Nephron progenitor cell (in vitro differentiated cells): ENCODE data around the gene DMD.

Experiments
- DNase-seq: peaks from one replicate; pipeline ENCODE4 v3.0.0; 2021
- H3K27ac Mint-ChIP-seq: 2 replicates; pipeline ENCODE4 v1.8.0; 2021; ENCODE audit warnings: mild to moderate bottlenecking, moderate library complexity, mixed read lengths
- H3K27me3 Mint-ChIP-seq: 2 replicates; pipeline ENCODE4 v1.8.0; 2021; ENCODE audit warnings: mild to moderate bottlenecking, low read depth, mixed read lengths; ENCODE audit not compliant: poor library complexity
- H3K36me3 Mint-ChIP-seq: 2 replicates; pipeline ENCODE4 v1.8.0; 2021; ENCODE audit warnings: low read depth, mixed read lengths
- H3K4me1 Mint-ChIP-seq: 2 replicates; pipeline ENCODE4 v1.8.0; 2021; ENCODE audit warnings: mixed read lengths
- H3K4me3 Mint-ChIP-seq: 2 replicates; pipeline ENCODE4 v1.8.0; 2021; ENCODE audit warnings: mild to moderate bottlenecking, moderate library complexity, mixed read lengths
- H3K9me3 Mint-ChIP-seq: 2 replicates; pipeline ENCODE4 v1.8.0; 2021; ENCODE audit warnings: mild to moderate bottlenecking, moderate library complexity, mixed read lengths
- CTCF ChIP-seq: fragments of 200-600 bp; sonication (generic); IDR thresholded peaks from 2 replicates; pipeline ENCODE4 v1.5.0; 2021; ENCODE audit warnings: antibody characterized with exemption

Gene DMD

GRCh38 chrX:31356275-31357212 is 1854.8 kb downstream of the DMD start:
- no peak overlapping the region for H3K4me3 Mint-ChIP-seq
- no peak overlapping the region for H3K27ac Mint-ChIP-seq
- no peaks in the 10 kb centered on the region for H3K36me3 Mint-ChIP-seq
- TF ChIP-seq CTCF: no peak
- peaks cover 11% of the 10 kb centered on the region for H3K4me1 Mint-ChIP-seq
- H3K27me3 Mint-ChIP-seq: no peaks in the 10 kb centered on the region
- peaks cover 35% of the 10 kb centered on the region for H3K9me3 Mint-ChIP-seq
- DNase-seq: no peak

GRCh38 chrX:31355206-31355955 is 1856.0 kb downstream of the DMD start:
- H3K36me3 Mint-ChIP-seq: no peaks in the 10 kb centered on the region
- DNase-seq: no peak
- H3K9me3 Mint-ChIP-seq: peaks cover 32% of the 10 kb centered on the region
- TF ChIP-seq CTCF: no peak
- H3K4me3 Mint-ChIP-seq: no peak overlapping the region
- H3K27me3 Mint-ChIP-seq: no peaks in the 10 kb centered on the region
- H3K4me1 Mint-ChIP-seq: peaks cover 11% of the 10 kb centered on the region
- H3K27ac Mint-ChIP-seq: no peak overlapping the region

DNA sequence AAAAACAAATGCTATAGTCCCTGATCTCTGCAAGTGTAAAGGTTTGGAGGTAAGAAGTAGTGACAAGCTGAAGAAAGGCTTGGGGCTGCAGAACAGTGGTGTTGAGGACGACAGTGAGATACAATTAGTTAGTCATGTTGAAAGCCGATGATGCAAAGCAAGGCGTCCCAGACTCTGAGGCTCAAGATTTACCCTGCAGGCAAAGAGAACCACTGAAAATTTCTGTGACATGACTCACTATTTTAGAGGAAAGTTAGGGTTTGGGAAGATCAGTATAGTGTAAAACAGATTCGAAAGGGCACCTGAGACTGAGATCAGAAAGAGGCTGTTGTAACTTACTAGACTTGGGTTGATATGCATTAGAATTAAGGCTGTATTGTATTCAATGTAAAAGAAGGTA is 1858.3 kb downstream of the DMD start:
- Mint-ChIP-seq H3K9me3 (peaks cover 40% of the 10 kb centered on the region), H3K27ac (no peak overlapping the region), H3K4me1 (peaks cover 11% of the 10 kb centered on the region), H3K27me3 (no peaks in the 10 kb centered on the region), H3K4me3 (no peak overlapping the region), H3K36me3 (no peaks in the 10 kb centered on the region)
- DNase-seq: no peak
- no peak for TF ChIP-seq CTCF

DNA sequence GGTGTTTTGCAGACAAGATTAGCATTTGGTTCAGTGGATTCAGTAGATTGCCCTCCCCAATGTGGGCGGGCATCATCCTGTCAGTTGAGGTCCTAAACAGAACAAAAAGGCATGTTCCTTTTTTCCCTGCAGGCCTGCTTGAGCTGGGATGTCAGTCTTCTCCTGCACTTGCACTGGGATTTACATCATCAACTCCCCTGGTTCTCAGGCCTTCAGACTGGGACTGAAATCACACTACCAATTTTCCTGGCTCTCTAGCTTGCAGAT is 1860.6 kb downstream of the DMD start:
- no peaks in the 10 kb centered on the region for H3K27me3 Mint-ChIP-seq
- no peak for DNase-seq
- H3K4me3 Mint-ChIP-seq: no peak overlapping the region
- H3K9me3 Mint-ChIP-seq: peaks cover 35% of the 10 kb centered on the region
- no peak overlapping the region for H3K27ac Mint-ChIP-seq
- no peak for TF ChIP-seq CTCF
- no peaks in the 10 kb centered on the region for H3K36me3 Mint-ChIP-seq
- H3K4me1 Mint-ChIP-seq: no peaks in the 10 kb centered on the region

DNA sequence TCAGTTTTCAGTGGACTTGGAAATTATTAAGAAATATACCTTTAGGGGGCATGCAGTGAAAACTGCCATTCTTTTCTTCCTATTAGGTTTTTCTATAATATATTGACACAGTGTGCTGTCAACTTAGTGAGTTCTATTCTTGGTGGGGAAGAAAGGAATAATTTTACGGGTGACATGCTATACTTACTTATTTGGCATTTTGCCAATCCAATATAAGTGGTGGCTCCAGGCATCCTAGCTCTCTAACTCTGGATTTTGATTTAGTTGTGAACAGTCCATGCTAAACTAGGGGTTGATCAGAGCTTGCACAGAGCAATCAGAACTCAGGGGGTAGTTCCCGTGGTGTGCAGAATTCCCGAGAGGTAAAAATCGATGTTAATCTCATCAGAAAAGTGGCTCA is 1861.8 kb downstream of the DMD start:
- no peak for DNase-seq
- H3K4me1 Mint-ChIP-seq: no peaks in the 10 kb centered on the region
- H3K27ac Mint-ChIP-seq: no peak overlapping the region

More for the DNA sequence above, 1861.8 kb downstream of the DMD start:
- H3K9me3 Mint-ChIP-seq: peaks cover 39% of the 10 kb centered on the region
- no peaks in the 10 kb centered on the region for H3K36me3 Mint-ChIP-seq
- H3K27me3 Mint-ChIP-seq: no peaks in the 10 kb centered on the region
- no peak for TF ChIP-seq CTCF
- H3K4me3 Mint-ChIP-seq: no peak overlapping the region
